ENCODE measurements around the gene DOCK1.

The DOCK1 gene

GRCh38 chr10:126949161-126949503 lies 43.9 kb downstream of the DOCK1 start:
- Histone ChIP-seq H3K4me1 (ENCODE audit: control insufficient read depth, insufficient read depth, low read length) (no peaks in the 10 kb centered on the region), H3K27me3 (ENCODE audit: control insufficient read depth, insufficient read depth, low read length) (no peaks in the 10 kb centered on the region), H3K9me3 (ENCODE audit: control insufficient read depth, insufficient read depth, low read length) (peaks cover 2% of the 10 kb centered on the region; the same call in 1 of the 2 replicates), H3K27ac (ENCODE audit: low read length) (no peak overlapping the region), H3K36me3 (ENCODE audit: control insufficient read depth, insufficient read depth, low read length) (no peaks in the 10 kb centered on the region), H3K4me3 (ENCODE audit: low read length) (no peak overlapping the region)
- no CpG with 5 or more reads among the region's 4 CpGs for WGBS (ENCODE audit: insufficient coverage, insufficient read length)
- DNase-seq (ENCODE audit: low read depth, low spot score) = no peak

GRCh38 chr10:126950401-126951105 lies 45.3 kb downstream of the DOCK1 start:
- H3K36me3 ChIP-seq (ENCODE audit: control insufficient read depth, insufficient read depth, low read length) = no peaks in the 10 kb centered on the region
- no peaks in the 10 kb centered on the region for H3K27me3 ChIP-seq (ENCODE audit: control insufficient read depth, insufficient read depth, low read length)
- no peaks in the 10 kb centered on the region for H3K4me1 ChIP-seq (ENCODE audit: control insufficient read depth, insufficient read depth, low read length)
- no peak overlapping the region for H3K27ac ChIP-seq (ENCODE audit: low read length)
- no CpG with 5 or more reads among the region's 8 CpGs for WGBS (ENCODE audit: insufficient coverage, insufficient read length)
- peaks cover 2% of the 10 kb centered on the region; the same call in 1 of the 2 replicates for H3K9me3 ChIP-seq (ENCODE audit: control insufficient read depth, insufficient read depth, low read length)
- DNase-seq (ENCODE audit: low read depth, low spot score) = no peak
- no peak overlapping the region for H3K4me3 ChIP-seq (ENCODE audit: low read length)

- Histone ChIP-seq H3K9me3 (ENCODE audit: control insufficient read depth, insufficient read depth, low read length) (no peaks in the 10 kb centered on the region), H3K27me3 (ENCODE audit: control insufficient read depth, insufficient read depth, low read length) (no peaks in the 10 kb centered on the region)
These were observed 48.7 kb downstream of the DOCK1 start for GRCh38 chr10:126953886-126954285.

DNA sequence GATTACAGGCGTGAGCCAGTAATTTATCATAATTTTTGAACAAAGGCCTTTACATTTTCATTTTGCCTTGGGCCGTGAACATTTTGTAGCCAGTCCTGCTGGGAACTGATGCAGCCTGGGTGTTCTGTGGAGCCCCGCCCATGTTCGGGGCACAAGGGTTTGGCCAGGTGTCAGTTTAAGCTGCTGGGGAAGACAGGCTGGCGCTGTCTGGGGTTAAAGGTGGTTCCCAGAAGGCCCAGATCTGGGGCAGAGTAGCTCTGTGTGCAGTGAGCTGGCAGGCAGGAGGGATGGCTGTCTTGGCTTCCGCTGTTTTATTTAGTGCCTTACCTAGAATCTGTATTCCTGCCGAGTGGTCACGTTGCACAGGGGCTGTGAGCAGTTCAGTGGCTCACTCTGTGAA lies 50.2 kb downstream of the DOCK1 start:
- no peaks in the 10 kb centered on the region for H3K27me3 ChIP-seq (ENCODE audit: control insufficient read depth, insufficient read depth, low read length)
- no peaks in the 10 kb centered on the region for H3K4me1 ChIP-seq (ENCODE audit: control insufficient read depth, insufficient read depth, low read length)
- no peaks in the 10 kb centered on the region for H3K36me3 ChIP-seq (ENCODE audit: control insufficient read depth, insufficient read depth, low read length)
- no peak overlapping the region for H3K27ac ChIP-seq (ENCODE audit: low read length)
- H3K9me3 ChIP-seq (ENCODE audit: control insufficient read depth, insufficient read depth, low read length) = no peaks in the 10 kb centered on the region
- no CpG with 5 or more reads among the region's 8 CpGs for WGBS (ENCODE audit: insufficient coverage, insufficient read length)
- DNase-seq (ENCODE audit: low read depth, low spot score) = no peak
- H3K4me3 ChIP-seq (ENCODE audit: low read length) = no peak overlapping the region

More at GRCh38 chr10:126953886-126954285, 48.7 kb downstream of the DOCK1 start:
- Histone ChIP-seq H3K36me3 (ENCODE audit: control insufficient read depth, insufficient read depth, low read length) (no peaks in the 10 kb centered on the region), H3K4me3 (ENCODE audit: low read length) (no peak overlapping the region), H3K27ac (ENCODE audit: low read length) (no peak overlapping the region), H3K4me1 (ENCODE audit: control insufficient read depth, insufficient read depth, low read length) (no peaks in the 10 kb centered on the region)
- WGBS (ENCODE audit: insufficient coverage, insufficient read length) = no CpG with 5 or more reads among the region's 5 CpGs
- DNase-seq (ENCODE audit: low read depth, low spot score) = no peak

GRCh38 chr10:126955934-126956711 lies 50.9 kb downstream of the DOCK1 start:
- no CpG with 5 or more reads among the region's 16 CpGs for WGBS (ENCODE audit: insufficient coverage, insufficient read length)
- Histone ChIP-seq H3K27me3 (ENCODE audit: control insufficient read depth, insufficient read depth, low read length) (no peaks in the 10 kb centered on the region), H3K4me3 (ENCODE audit: low read length) (no peak overlapping the region), H3K9me3 (ENCODE audit: control insufficient read depth, insufficient read depth, low read length) (no peaks in the 10 kb centered on the region), H3K27ac (ENCODE audit: low read length) (no peak overlapping the region), H3K4me1 (ENCODE audit: control insufficient read depth, insufficient read depth, low read length) (no peaks in the 10 kb centered on the region), H3K36me3 (ENCODE audit: control insufficient read depth, insufficient read depth, low read length) (no peaks in the 10 kb centered on the region)
- DNase-seq (ENCODE audit: low read depth, low spot score) = no peak

DNA sequence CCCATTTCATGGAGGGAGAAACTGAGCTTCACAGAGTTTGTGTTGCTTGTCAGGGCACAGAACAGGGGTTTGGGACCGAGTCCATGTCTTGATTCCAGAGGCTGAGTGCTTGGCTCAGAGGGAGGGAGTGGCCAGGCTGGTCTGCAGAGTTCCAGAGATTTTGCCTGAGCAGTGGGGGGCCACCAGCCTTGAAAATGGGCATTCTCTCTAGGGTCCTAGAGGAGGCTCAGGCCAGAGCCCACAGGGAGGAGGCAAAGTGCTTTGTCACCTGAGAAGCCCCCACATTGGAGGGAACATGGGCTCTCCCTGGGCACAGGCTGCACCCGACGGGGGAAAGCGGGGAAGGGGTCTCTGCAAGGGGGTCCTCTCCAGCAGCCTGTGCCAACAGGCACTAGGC lies 51.5 kb downstream of the DOCK1 start:
- no peaks in the 10 kb centered on the region for H3K36me3 ChIP-seq (ENCODE audit: control insufficient read depth, insufficient read depth, low read length)
- no peak for DNase-seq (ENCODE audit: low read depth, low spot score)
- no CpG with 5 or more reads among the region's 4 CpGs for WGBS (ENCODE audit: insufficient coverage, insufficient read length)
- no peak overlapping the region for H3K4me3 ChIP-seq (ENCODE audit: low read length)
- no peaks in the 10 kb centered on the region for H3K9me3 ChIP-seq (ENCODE audit: control insufficient read depth, insufficient read depth, low read length)
- H3K27ac ChIP-seq (ENCODE audit: low read length) = no peak overlapping the region
- H3K4me1 ChIP-seq (ENCODE audit: control insufficient read depth, insufficient read depth, low read length) = no peaks in the 10 kb centered on the region
- no peaks in the 10 kb centered on the region for H3K27me3 ChIP-seq (ENCODE audit: control insufficient read depth, insufficient read depth, low read length)

GRCh38 chr10:126957111-126957510 lies 51.9 kb downstream of the DOCK1 start:
- DNase-seq (ENCODE audit: low read depth, low spot score) = no peak
- WGBS (ENCODE audit: insufficient coverage, insufficient read length) = no CpG with 5 or more reads among the region's 8 CpGs
- Histone ChIP-seq H3K27ac (ENCODE audit: low read length) (no peak overlapping the region), H3K9me3 (ENCODE audit: control insufficient read depth, insufficient read depth, low read length) (no peaks in the 10 kb centered on the region), H3K4me3 (ENCODE audit: low read length) (no peak overlapping the region), H3K4me1 (ENCODE audit: control insufficient read depth, insufficient read depth, low read length) (no peaks in the 10 kb centered on the region), H3K27me3 (ENCODE audit: control insufficient read depth, insufficient read depth, low read length) (no peaks in the 10 kb centered on the region), H3K36me3 (ENCODE audit: control insufficient read depth, insufficient read depth, low read length) (no peaks in the 10 kb centered on the region)

- WGBS (ENCODE audit: insufficient coverage, insufficient read length) = no CpG with 5 or more reads among the region's 4 CpGs
These were observed 54.2 kb downstream of the DOCK1 start for GRCh38 chr10:126959431-126959830.

DNA sequence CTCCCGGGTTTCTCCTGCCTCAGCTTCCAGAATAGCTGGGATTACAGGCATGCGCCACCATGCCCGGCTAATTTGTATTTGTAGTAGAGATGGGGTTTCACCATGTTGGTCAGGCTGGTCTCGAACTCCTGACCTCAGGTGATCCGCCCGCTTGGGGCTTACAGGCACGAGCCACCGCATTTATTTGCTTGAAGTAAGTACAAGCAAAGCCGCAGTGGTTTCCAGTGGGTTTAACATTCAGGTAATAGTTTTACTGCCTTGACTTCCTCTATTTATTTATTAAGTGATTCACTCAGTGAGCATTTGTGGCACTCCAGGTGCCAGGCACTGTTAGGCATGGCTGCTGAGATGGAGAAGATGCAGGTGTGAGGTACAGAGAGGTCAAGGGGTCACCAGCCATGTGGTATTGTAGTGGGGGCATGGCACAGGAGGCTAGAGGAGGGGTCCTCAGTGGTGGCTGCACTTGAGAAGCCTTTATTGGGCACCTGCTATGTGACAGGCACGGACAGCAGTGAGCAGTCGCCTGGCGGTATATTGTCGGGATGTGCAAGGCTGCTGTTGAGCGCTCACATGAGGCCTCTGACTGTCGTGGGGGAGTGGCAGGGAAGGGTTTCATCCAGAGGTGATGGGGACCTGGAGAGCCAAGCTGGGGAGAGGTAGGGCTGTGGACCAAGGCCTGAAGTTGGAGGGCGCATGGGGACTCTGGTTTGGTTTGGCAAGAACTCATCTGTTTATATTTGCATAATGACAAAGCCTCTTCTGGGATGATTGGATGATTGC lies 54.9 kb downstream of the DOCK1 start:
- no CpG with 5 or more reads among the region's 16 CpGs for WGBS (ENCODE audit: insufficient coverage, insufficient read length)
- Histone ChIP-seq H3K27ac (ENCODE audit: low read length) (no peak overlapping the region), H3K4me3 (ENCODE audit: low read length) (no peak overlapping the region), H3K9me3 (ENCODE audit: control insufficient read depth, insufficient read depth, low read length) (no peaks in the 10 kb centered on the region), H3K36me3 (ENCODE audit: control insufficient read depth, insufficient read depth, low read length) (no peaks in the 10 kb centered on the region), H3K27me3 (ENCODE audit: control insufficient read depth, insufficient read depth, low read length) (no peaks in the 10 kb centered on the region), H3K4me1 (ENCODE audit: control insufficient read depth, insufficient read depth, low read length) (0 out of 2 replicates have a peak, but pooled peaks cover 1% of the 10 kb centered on the region)
- no peak for DNase-seq (ENCODE audit: low read depth, low spot score)

More at GRCh38 chr10:126959431-126959830, 54.2 kb downstream of the DOCK1 start:
- H3K9me3 ChIP-seq (ENCODE audit: control insufficient read depth, insufficient read depth, low read length) = no peaks in the 10 kb centered on the region
- no peak for DNase-seq (ENCODE audit: low read depth, low spot score)
- H3K36me3 ChIP-seq (ENCODE audit: control insufficient read depth, insufficient read depth, low read length) = no peaks in the 10 kb centered on the region
- no peak overlapping the region for H3K4me3 ChIP-seq (ENCODE audit: low read length)
- 0 out of 2 replicates have a peak, but pooled peaks cover 1% of the 10 kb centered on the region for H3K4me1 ChIP-seq (ENCODE audit: control insufficient read depth, insufficient read depth, low read length)
- no peak overlapping the region for H3K27ac ChIP-seq (ENCODE audit: low read length)
- H3K27me3 ChIP-seq (ENCODE audit: control insufficient read depth, insufficient read depth, low read length) = no peaks in the 10 kb centered on the region

DNA sequence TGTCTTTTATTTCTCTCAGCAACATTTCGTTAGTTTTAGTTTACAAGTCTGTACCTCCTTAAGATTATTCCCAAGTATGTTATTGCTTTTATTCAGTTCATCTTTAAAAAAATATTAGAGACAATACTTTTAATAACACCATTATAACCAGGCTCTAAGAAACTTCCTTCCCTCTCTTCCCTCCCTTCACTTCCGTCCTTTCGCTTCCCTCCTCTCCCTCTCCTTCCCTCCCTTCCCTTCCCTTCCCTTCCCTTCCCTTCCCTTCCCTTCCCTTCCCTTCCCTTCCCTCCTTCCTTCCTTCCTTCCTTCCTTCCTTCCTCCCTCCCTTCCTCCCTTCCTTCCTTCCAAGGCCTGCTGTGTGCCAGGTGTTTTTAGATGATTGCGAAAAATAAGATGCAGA lies 58.1 kb downstream of the DOCK1 start:
- H3K27ac ChIP-seq (ENCODE audit: low read length) = no peak overlapping the region
- H3K9me3 ChIP-seq (ENCODE audit: control insufficient read depth, insufficient read depth, low read length) = no peaks in the 10 kb centered on the region
- 0 out of 2 replicates have a peak, but pooled peaks cover 1% of the 10 kb centered on the region for H3K4me1 ChIP-seq (ENCODE audit: control insufficient read depth, insufficient read depth, low read length)
- DNase-seq (ENCODE audit: low read depth, low spot score) = no peak
- no peak overlapping the region for H3K4me3 ChIP-seq (ENCODE audit: low read length)
- no peaks in the 10 kb centered on the region for H3K36me3 ChIP-seq (ENCODE audit: control insufficient read depth, insufficient read depth, low read length)
- WGBS (ENCODE audit: insufficient coverage, insufficient read length) = 100% methylated on average over 2 of the region's 4 CpGs
- H3K27me3 ChIP-seq (ENCODE audit: control insufficient read depth, insufficient read depth, low read length) = no peaks in the 10 kb centered on the region

Data from iPS DF 6.9 (cell line).